Thyroid gland (tissue), 4 donors: ENCODE results near the gene MAPT.

ENCODE experiments used
- POLR2A ChIP-seq, 2 donors: fragments of 450-650 bp; IDR thresholded peaks; one replicate each; pipeline ENCODE4 v1.6.1; 2017; ENCODE audit warnings: antibody characterized with exemption in 2 of 2, mild to moderate bottlenecking in 2 of 2, moderate library complexity in 1 of 2
- TF ChIP-seq, protein P1 (sequence below), 6 experiments: fragments of 200-600 bp in 3 of 6; fragments of 450-650 bp in 3 of 6; sonication (generic) in 3 of 6; IDR thresholded peaks; one replicate each; pipeline ENCODE4 v1.5.1; 2016 to 2019; ENCODE audit warnings: antibody characterized with exemption in 6 of 6, mild to moderate bottlenecking in 2 of 6, inconsistent platforms in 1 of 6, moderate library complexity in 1 of 6

- TF ChIP-seq, protein P1, sequence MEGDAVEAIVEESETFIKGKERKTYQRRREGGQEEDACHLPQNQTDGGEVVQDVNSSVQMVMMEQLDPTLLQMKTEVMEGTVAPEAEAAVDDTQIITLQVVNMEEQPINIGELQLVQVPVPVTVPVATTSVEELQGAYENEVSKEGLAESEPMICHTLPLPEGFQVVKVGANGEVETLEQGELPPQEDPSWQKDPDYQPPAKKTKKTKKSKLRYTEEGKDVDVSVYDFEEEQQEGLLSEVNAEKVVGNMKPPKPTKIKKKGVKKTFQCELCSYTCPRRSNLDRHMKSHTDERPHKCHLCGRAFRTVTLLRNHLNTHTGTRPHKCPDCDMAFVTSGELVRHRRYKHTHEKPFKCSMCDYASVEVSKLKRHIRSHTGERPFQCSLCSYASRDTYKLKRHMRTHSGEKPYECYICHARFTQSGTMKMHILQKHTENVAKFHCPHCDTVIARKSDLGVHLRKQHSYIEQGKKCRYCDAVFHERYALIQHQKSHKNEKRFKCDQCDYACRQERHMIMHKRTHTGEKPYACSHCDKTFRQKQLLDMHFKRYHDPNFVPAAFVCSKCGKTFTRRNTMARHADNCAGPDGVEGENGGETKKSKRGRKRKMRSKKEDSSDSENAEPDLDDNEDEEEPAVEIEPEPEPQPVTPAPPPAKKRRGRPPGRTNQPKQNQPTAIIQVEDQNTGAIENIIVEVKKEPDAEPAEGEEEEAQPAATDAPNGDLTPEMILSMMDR (IDR thresholded peaks at IDR 0.05), result no peak
- TF ChIP-seq POLR2A (IDR thresholded peaks at IDR 0.05), result no peak
Measured at GRCh38 chr17:45939395-45939794, 45.0 kb downstream of the MAPT start.
